Right renal pelvis (tissue), 4 donors: ENCODE data around the gene FAM180B. TPM values are rescaled to one million over a fixed set of nuclear protein-coding genes. Genes with fewer than 3 reads are reported as not detected.

Experiments used
- polyA plus RNA-seq, 4 donors: library from polyadenylated mRNA; unstranded; fragments of 120-200 nt; gene quantifications; one replicate each; pipeline ENCODE4 v1.2.1, GENCODE V29; 2013; ENCODE audit not compliant: insufficient read length in 4 of 4

FAM180B gene
- polyA plus RNA-seq, 4 donors = 0.19 to 0.40 (median 0.26) TPM

Other genes starting within 250 kb of the FAM180B start
- under 1 TPM; 0.04 to 0.13 (median 0.11) TPM for gene MYBPC3, start 234.0 kb upstream of the FAM180B start, polyA plus RNA-seq
- 1 to 10 TPM; 2.7 to 3.7 (median 3.4) TPM for gene SPI1, start 208.1 kb upstream of the FAM180B start, polyA plus RNA-seq
- gene SLC39A13, start 178.1 kb upstream of the FAM180B start, polyA plus RNA-seq = 10 to 100 TPM; 47.0 to 73.0 (median 53.9) TPM
- 100 to 1,000 TPM; 146 to 162 (median 150) TPM for gene PSMC3, start 160.2 kb upstream of the FAM180B start, polyA plus RNA-seq
- gene RAPSN, start 137.5 kb upstream of the FAM180B start, polyA plus RNA-seq = under 1 TPM; 0.14 to 0.31 (median 0.21) TPM
- gene CELF1, start 33.5 kb upstream of the FAM180B start, polyA plus RNA-seq = 100 to 1,000 TPM in 2 of 4 donors, 10 to 100 TPM in 2; 88.1 to 109 (median 104) TPM
- 10 to 100 TPM; 50.1 to 59.8 (median 57.8) TPM for gene PTPMT1, start 21.1 kb upstream of the FAM180B start, polyA plus RNA-seq
- gene KBTBD4, start 7.7 kb upstream of the FAM180B start, polyA plus RNA-seq = 10 to 100 TPM; 26.1 to 27.5 (median 26.5) TPM
- gene NDUFS3, start 7.6 kb upstream of the FAM180B start, polyA plus RNA-seq = 100 to 1,000 TPM; 146 to 149 (median 148) TPM
- 10 to 100 TPM in 1 of 4 donors, 1 to 10 TPM in 3; 5.4 to 12.0 (median 6.1) TPM for gene C1QTNF4, start 7.7 kb downstream of the FAM180B start, polyA plus RNA-seq
- 100 to 1,000 TPM; 120 to 135 (median 126) TPM for gene MTCH2, start 55.9 kb downstream of the FAM180B start, polyA plus RNA-seq
- gene AGBL2, start 128.7 kb downstream of the FAM180B start, polyA plus RNA-seq = 10 to 100 TPM in 1 of 4 donors, 1 to 10 TPM in 3; 8.2 to 10.5 (median 9.0) TPM
- 100 to 1,000 TPM in 3 of 4 donors, 10 to 100 TPM in 1; 94.6 to 131 (median 108) TPM for gene FNBP4, start 180.7 kb downstream of the FAM180B start, polyA plus RNA-seq